Left lung (tissue), 10 donors: Measurements from ENCODE around the gene SNX30. TPM values are rescaled to one million over a fixed set of nuclear protein-coding genes. Genes with fewer than 3 reads are reported as not detected.

ENCODE experiments used
- ATAC-seq: fragments of 200-7000 bp; cut with Tn5 transposase; one replicate; pipeline ENCODE4 v1.9.1; 2020; ENCODE audit warnings: moderate library complexity
- DNase-seq, 4 donors: peaks; one replicate each; pipeline ENCODE4 v3.0.0-alpha.2; 2013 to 2020
- H3K27ac ChIP-seq, 2 donors: fragments of 200-600 bp; sonication (generic) in 1 of 2; one replicate each; pipeline versions ENCODE4 v1.5.0 to v1.8.0; 2020 to 2021
- H3K27me3 ChIP-seq, 2 donors: fragments of 200-600 bp; sonication (generic) in 1 of 2; one replicate each; pipeline versions ENCODE4 v1.5.0 to v1.8.0; 2020 to 2021
- H3K36me3 ChIP-seq, 2 donors: fragments of 200-600 bp; sonication (generic) in 1 of 2; one replicate each; pipeline versions ENCODE4 v1.5.0 to v1.8.0; 2020 to 2021
- H3K4me1 ChIP-seq, 2 donors: fragments of 200-600 bp; one replicate each; pipeline ENCODE4 v1.8.0; 2021
- H3K4me3 ChIP-seq, 2 donors: fragments of 200-600 bp; sonication (generic) in 1 of 2; one replicate each; pipeline versions ENCODE4 v1.5.0 to v1.8.0; 2020 to 2021; ENCODE audit warnings: mild to moderate bottlenecking in 1 of 2
- H3K9me3 ChIP-seq, 2 donors: fragments of 200-600 bp; sonication (generic) in 1 of 2; one replicate each; pipeline versions ENCODE4 v1.5.0 to v1.8.0; 2020 to 2021
- CTCF ChIP-seq, 2 donors: fragments of 200-600 bp; sonication (generic) in 1 of 2; IDR thresholded peaks; one replicate each; pipeline versions ENCODE4 v1.5.0 to v1.8.0; 2021; ENCODE audit warnings: antibody characterized with exemption in 2 of 2
- intact Hi-C, 2 donors: fragments of 100-400 bp; cut with DNase I; formaldehyde crosslinking; loops; one replicate each; pipeline versions ENCODE4 v1.11.2 to v1.14.2; 2022
- polyA plus RNA-seq, 6 donors: library from polyadenylated mRNA; unstranded; fragments of 120-200 nt; gene quantifications; one replicate each; pipeline ENCODE4 v1.2.1, GENCODE V29; 2013; ENCODE audit not compliant: insufficient read length in 6 of 6
- total RNA-seq, 2 donors: library from RNA; stranded (reverse); fragmentation: NEBNext Ultra II Directional; extraction: Animal tissue kit (Norgen Biotek cat#: 25700); gene quantifications; one replicate each; pipeline ENCODE4 v1.2.1, GENCODE V29; 2021
- donor health status: DM: no; HTN: yes; CAD: no.
- donor health status: DM: no; HTN: no; CAD: no.

Gene SNX30
- total and polyA plus RNA-seq, 8 donors, result 22.4 to 69.4 (median 34.6) TPM

GRCh38 chr9:112884721-112885120, 134.2 kb downstream of the SNX30 start:
- intact Hi-C loops, result no loop called here
- Histone ChIP-seq H3K36me3 (peaks cover 0 to 15% of the 10 kb centered on the region in 2 donors), H3K9me3 (no peaks in the 10 kb centered on the region), H3K27ac (no peak overlapping the region), H3K4me1 (peaks cover 0 to 6% of the 10 kb centered on the region in 2 donors), H3K27me3 (peaks cover 0 to 6% of the 10 kb centered on the region in 2 donors), H3K4me3 (no peak overlapping the region)
- ATAC-seq (no peak), DNase-seq (no peak)
- no peak for TF ChIP-seq CTCF (IDR thresholded peaks at IDR 0.05)

DNA sequence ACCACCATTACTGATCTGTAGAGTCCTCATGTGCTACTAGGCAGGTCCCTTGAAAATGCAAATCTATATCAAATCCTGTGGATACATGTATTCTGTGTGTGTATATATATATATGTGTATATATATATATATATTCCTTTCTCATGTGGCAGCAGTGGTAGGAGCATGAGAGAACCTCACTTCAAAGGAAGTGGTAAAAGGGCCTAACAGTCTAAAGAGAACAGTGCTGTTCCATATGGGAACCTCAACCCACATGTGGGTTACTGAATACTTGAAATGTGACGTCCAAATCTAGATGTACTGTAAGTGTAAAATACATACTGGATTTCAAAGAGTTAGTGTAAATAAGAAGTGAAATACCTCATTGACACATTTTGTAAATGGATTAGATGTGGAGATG, 134.8 kb downstream of the SNX30 start:
- Histone ChIP-seq H3K27ac (no peak overlapping the region), H3K4me1 (peaks cover under 1 to 12% of the 10 kb centered on the region in 2 donors), H3K27me3 (peaks cover 0 to 12% of the 10 kb centered on the region in 2 donors), H3K36me3 (peaks cover 0 to 12% of the 10 kb centered on the region in 2 donors), H3K4me3 (no peak overlapping the region), H3K9me3 (no peaks in the 10 kb centered on the region)
- ATAC-seq, result no peak
- intact Hi-C loops, result no loop called here
- TF ChIP-seq CTCF (IDR thresholded peaks at IDR 0.05), result no peak
- no peak for DNase-seq

DNA sequence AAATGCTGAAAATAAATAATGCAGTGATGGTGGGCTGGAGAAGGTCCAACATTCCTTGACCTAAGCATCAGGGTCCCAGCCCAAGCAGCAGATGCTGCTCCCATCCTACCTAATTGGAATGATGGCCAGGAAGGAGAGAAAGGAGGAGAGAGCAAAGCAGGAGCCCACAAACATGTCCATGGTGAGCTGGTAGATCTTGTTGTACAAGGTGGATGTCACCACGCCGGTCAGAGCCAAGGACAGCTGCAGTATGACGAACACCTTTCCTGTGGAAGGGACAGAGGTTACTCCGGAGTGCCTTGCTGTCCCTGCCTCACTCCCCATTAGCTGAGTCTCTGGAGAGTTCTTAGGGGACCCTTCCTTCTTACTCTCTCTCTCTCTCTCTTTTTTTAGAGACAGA, 135.8 kb downstream of the SNX30 start:
- Histone ChIP-seq H3K4me3 (no peak overlapping the region), H3K27ac (no peak overlapping the region), H3K9me3 (no peaks in the 10 kb centered on the region), H3K36me3 (peaks cover 0 to 2% of the 10 kb centered on the region in 2 donors), H3K27me3 (peaks cover 0 to 22% of the 10 kb centered on the region in 2 donors), H3K4me1 (peaks cover 3 to 22% of the 10 kb centered on the region in 2 donors)
- DNase-seq (no peak), ATAC-seq (no peak)
- intact Hi-C loops, result no loop called here
- TF ChIP-seq CTCF (IDR thresholded peaks at IDR 0.05), result no peak

DNA sequence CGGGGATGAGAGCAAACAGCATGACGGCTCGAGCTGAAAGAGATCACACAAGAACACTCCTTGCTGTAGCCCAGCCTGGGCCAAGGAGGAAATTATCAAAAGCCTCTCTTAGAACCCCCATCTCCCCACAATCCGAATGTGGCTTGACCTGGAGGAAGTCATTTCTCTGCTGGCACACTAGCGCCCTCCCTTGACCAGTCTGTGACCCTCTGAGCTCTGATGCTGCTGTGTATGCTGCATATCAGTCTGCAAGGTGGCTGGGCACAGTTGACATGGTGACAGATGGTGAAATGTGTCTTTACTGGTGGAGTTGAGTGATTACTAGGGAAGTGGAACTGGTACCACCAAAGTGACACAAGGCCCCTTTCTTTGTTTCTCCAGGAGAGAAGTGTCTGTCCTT, 136.8 kb downstream of the SNX30 start:
- H3K27ac ChIP-seq, result no peak overlapping the region
- no peaks in the 10 kb centered on the region for H3K36me3 ChIP-seq
- peaks cover 0 to 32% of the 10 kb centered on the region in 2 donors for H3K27me3 ChIP-seq
- intact Hi-C loops, result no loop called here
- H3K9me3 ChIP-seq, result no peaks in the 10 kb centered on the region
- ATAC-seq, result peak; percentile 49
- no peak overlapping the region for H3K4me3 ChIP-seq
- TF ChIP-seq CTCF (IDR thresholded peaks at IDR 0.05), result peak in 1 of 2 donors; percentile 10
- peaks cover 3 to 26% of the 10 kb centered on the region in 2 donors for H3K4me1 ChIP-seq
- no peak for DNase-seq

DNA sequence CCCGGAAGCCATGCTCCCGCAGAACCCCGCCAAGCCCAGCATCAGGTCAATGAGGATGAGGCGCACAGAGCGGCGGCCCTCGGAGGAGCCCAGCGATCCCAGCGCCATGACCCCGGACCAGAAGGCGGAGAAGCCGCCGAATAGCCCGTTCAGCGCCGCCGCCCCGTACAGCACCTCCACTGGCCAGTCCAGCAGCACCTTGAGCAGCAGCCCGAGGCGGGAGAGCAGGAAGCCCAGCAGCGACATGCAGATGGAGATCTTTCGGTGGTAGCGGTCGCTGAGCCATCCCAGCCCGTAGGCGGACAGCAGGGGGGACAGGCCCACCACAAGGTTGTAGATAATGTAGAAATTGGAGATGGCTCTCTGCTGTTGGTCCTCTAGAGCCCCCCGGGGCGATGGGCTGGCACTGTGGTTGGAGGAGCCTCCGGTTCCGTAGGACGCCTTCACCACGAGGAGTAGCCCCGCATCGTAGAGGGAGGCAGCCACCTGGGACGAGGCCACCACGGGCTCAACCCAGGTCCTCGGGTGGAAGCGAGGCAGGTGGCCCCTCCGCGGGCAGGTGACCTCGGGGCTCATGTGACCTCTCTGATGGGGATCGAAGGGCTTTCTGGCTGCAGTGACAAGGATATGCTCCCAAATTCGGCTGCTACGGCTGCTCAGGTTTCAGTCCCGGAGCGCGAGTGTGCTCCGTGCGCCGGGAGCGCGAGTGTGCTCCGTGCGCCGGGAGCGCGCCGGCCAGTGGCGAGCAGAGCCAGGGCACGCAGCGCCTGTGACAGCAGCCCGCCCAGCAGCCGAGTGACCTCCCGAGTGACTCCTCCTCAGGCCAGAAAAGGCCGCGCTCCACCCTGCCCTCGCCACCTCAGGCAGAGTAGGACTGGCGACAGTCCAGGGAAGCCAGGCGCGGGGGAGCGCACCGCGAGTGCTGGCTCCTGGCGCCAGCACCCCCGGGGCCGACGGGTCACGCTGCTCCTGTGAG, 139.8 kb downstream of the SNX30 start, which contains the start of gene SLC46A2:
SLC46A2 (minus strand) TSS at position 771 of the 976 bp plus-strand sequence; CDS start at position 576, 195 bp downstream.
- peak within 1 kb of the TSS in 1 of 2 donors; percentile 42 for H3K27ac ChIP-seq
- TF ChIP-seq CTCF (IDR thresholded peaks at IDR 0.05), result no peak

More for the DNA sequence above, 139.8 kb downstream of the SNX30 start, which contains the start of gene SLC46A2:
- Histone ChIP-seq H3K4me1 (peaks cover 8 to 54% of the 10 kb centered on the region in 2 donors), H3K36me3 (no peaks in the 10 kb centered on the region), H3K9me3 (no peaks in the 10 kb centered on the region), H3K4me3 (peak within 1 kb of the TSS; percentile 38 to 47), H3K27me3 (peaks cover 0 to 36% of the 10 kb centered on the region in 2 donors)
- peak; percentile 88 for ATAC-seq
- intact Hi-C loops, result no loop called here
- DNase-seq, result peak in 3 of 4 donors; percentile 24 to 90 (median 79)
